Bronchial epithelial cell (primary cell): ENCODE measurements around the gene CNP. TPM values are rescaled to one million over a fixed set of nuclear protein-coding genes. Genes with fewer than 3 reads are reported as not detected.

Experiments
- DNase-seq: peaks from one replicate; pipeline ENCODE4 v3.0.0-alpha.2; 2010; ENCODE audit warnings: low read depth
- FAIRE-seq: peaks from 2 replicates; lab custom pipeline; 2011; peaks lifted over from hg19 to GRCh38; lab: Jason Lieb, UNC
- H3K27me3 ChIP-seq: 2 replicates; pipeline ENCODE4 v1.5.1; 2011; ENCODE audit warnings: low read length; ENCODE audit not compliant: control insufficient read depth, insufficient read depth
- H3K36me3 ChIP-seq: 2 replicates; pipeline ENCODE4 v1.5.1; 2011; ENCODE audit warnings: low read length; ENCODE audit not compliant: control insufficient read depth, insufficient read depth
- H3K4me3 ChIP-seq: 2 replicates; pipeline ENCODE4 v1.5.1; 2011; ENCODE audit warnings: mild to moderate bottlenecking, low read depth, low read length, control low read depth
- total RNA-seq: library from RNA; depleted of rRNA; stranded (reverse); fragments of >200 nt; gene quantifications from 2 replicates; pipeline ENCODE4 v1.2.1, GENCODE V29; 2014
- TF ChIP-seq, protein P1 (sequence below): IDR thresholded peaks from 2 replicates; pipeline ENCODE4 v1.5.1; 2011; ENCODE audit warnings: mild to moderate bottlenecking, moderate library complexity, low read length, control low read depth, inconsistent platforms; ENCODE audit not compliant: insufficient read depth, severe bottlenecking

Gene CNP
- total RNA-seq, 1 donor from 2014 or later = 16.3 TPM

DNA sequence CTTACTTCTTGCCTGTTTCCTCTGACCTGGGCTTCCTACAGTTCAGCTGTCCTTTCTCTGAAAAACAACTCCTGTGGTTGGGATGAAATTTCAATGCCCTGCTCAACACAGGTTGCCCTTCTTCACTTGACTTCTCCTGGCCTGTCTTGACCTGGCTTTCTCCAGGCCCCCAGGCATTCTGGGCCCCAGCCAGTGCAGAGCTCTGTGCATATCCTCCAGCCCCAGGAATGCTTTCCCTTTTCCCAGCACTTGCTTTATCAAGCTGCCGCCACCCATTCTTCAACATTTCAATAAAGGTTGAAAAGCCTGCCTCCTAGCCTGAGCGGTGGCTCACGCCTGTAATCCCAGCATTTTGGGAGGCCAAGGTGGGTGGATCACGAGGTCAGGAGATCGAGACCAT lies 25.4 kb upstream of the CNP start:
- FAIRE-seq (no peak), DNase-seq (no peak)
- Histone ChIP-seq H3K4me3 (no peak overlapping the region), H3K27me3 (no peaks in the 10 kb centered on the region), H3K36me3 (no peaks in the 10 kb centered on the region)
- TF ChIP-seq, protein P1, sequence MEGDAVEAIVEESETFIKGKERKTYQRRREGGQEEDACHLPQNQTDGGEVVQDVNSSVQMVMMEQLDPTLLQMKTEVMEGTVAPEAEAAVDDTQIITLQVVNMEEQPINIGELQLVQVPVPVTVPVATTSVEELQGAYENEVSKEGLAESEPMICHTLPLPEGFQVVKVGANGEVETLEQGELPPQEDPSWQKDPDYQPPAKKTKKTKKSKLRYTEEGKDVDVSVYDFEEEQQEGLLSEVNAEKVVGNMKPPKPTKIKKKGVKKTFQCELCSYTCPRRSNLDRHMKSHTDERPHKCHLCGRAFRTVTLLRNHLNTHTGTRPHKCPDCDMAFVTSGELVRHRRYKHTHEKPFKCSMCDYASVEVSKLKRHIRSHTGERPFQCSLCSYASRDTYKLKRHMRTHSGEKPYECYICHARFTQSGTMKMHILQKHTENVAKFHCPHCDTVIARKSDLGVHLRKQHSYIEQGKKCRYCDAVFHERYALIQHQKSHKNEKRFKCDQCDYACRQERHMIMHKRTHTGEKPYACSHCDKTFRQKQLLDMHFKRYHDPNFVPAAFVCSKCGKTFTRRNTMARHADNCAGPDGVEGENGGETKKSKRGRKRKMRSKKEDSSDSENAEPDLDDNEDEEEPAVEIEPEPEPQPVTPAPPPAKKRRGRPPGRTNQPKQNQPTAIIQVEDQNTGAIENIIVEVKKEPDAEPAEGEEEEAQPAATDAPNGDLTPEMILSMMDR = no peak

DNA sequence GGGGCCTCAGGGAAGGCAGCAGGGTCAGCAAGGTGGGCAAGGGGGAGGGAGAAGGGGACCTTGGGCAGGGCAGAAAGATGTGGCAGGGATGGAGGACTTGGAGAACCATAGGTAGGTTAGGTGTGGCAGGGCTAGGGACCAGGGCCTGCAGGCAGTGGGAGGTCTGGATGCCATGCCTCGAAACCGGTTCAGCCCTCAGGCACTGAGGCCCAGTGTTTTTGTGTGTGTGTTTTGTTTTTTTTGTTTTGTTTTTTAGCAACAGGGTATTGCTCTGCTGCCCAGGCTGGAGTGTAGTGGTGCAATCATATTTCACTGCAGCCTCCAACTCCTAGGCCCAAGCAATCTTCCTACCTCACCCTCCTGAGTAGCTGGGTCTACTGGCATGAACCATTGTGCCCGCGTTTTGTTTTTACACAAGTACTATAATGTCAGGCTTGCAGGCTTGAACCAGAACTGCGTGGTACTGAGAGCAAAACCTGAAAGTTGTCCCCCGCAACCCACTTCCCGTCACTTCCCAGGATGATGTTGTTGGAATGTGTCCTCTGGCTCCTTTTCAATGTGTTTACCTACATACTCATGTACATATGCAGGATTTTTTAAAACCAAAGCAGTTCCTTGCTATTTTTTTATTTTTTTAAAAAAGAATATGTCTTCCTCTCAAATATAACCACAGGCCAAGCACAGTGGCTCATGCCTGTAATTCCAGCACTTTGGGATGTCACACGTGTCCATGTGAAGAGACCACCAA lies 23.8 kb upstream of the CNP start:
- Histone ChIP-seq H3K27me3 (no peaks in the 10 kb centered on the region), H3K4me3 (no peak overlapping the region), H3K36me3 (no peaks in the 10 kb centered on the region)
- FAIRE-seq (no peak), DNase-seq (no peak)
- TF ChIP-seq, protein P1 = no peak

- Histone ChIP-seq H3K4me3 (no peak overlapping the region), H3K27me3 (no peaks in the 10 kb centered on the region), H3K36me3 (no peaks in the 10 kb centered on the region)
- TF ChIP-seq, protein P1 = no peak
- DNase-seq (no peak), FAIRE-seq (no peak)
These were observed 23.1 kb upstream of the CNP start for GRCh38 chr17:41943492-41943891.

DNA sequence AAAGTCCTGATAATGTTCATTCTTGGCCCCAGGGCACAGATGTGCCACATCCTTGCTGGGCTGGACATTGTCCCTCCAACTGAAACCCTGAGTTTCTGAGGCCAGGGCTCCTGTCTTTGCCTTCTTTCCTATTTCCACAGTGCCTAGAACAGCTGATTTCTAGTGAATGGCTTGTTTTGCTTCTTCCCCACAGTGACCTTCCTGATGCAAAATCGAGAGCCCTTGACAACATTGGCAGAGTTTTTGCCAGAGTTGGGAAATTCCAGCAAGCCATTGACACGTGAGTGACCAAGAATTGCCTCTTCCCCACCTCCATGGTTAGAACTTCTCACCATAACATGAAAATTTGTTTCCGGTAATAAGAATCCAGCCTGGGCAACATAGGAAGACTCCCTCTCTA lies 21.7 kb upstream of the CNP start:
- no peaks in the 10 kb centered on the region for H3K27me3 ChIP-seq
- FAIRE-seq = no peak
- no peaks in the 10 kb centered on the region for H3K36me3 ChIP-seq
- DNase-seq = no peak
- TF ChIP-seq, protein P1 = no peak
- H3K4me3 ChIP-seq = no peak overlapping the region

- Histone ChIP-seq H3K27me3 (no peaks in the 10 kb centered on the region), H3K4me3 (no peak overlapping the region), H3K36me3 (no peaks in the 10 kb centered on the region)
- no peak for DNase-seq
- TF ChIP-seq, protein P1 = no peak
- FAIRE-seq = no peak
These were observed 17.7 kb upstream of the CNP start for GRCh38 chr17:41948762-41949460.

- DNase-seq (no peak), FAIRE-seq (no peak)
- H3K36me3 ChIP-seq = no peaks in the 10 kb centered on the region
- no peak overlapping the region for H3K4me3 ChIP-seq
- TF ChIP-seq, protein P1 = no peak
- H3K27me3 ChIP-seq = no peaks in the 10 kb centered on the region
These were observed 10.1 kb upstream of the CNP start for GRCh38 chr17:41956522-41956921.
